ENCODE results near the gene ABHD11.

DNA sequence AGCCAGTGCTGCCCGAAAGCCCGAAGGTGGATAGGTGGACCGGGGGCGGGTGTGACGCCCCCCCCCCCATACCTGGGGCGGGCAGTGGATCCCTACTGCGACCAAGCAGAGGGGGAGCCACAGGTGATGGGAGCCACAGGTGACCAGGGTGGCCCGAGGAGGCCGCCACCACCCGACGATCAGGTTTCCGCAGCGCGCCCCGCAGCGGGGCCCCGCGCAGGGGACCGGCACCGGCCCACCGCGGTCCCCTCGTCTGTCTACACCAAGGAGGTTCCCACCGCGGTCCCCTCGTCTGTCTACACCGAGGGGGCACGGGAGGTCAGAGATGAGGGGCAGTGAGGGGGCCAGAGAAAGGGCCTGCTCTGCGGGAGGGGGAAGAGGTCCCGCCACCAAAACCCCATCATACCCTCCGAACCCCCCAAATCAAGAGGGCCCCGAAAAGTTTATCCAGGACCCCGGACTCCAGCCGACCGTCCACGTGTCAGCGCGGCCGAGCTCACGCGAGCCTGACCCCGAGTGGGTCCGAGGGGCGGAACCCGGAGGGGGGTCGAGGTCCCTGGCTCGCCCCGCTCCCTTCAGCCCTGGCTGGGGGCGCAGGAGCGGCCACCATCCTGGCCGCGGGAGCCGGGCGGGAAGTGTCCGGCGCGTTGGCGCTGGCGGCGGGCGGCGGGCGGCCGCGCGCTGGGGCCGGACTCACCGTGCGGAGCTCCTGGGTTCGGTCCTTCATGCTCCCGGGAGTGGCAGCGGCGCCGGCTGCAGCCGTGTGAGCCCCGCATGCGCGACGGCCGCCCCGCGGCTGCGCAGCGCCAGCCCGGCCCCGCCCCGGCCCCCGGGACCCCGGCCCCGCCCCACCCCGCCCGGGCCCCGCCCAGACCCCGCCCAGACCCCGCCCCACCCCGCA is 19.4 kb downstream of the ABHD11 start, which contains the start of gene STX1A:
- no peak for TF ChIP-seq POLR2AphosphoS5 (IDR thresholded peaks at IDR 0.05; ENCODE audit: low read depth, low read length)
- no peak for TF ChIP-seq TAF1 (IDR thresholded peaks at IDR 0.05; ENCODE audit: low read depth, low read length)
- TF ChIP-seq POLR2A (IDR thresholded peaks at IDR 0.05; ENCODE audit: low read depth, low read length): no peak
- TF ChIP-seq SPI1 (IDR thresholded peaks at IDR 0.05; ENCODE audit: low read depth, low read length): no peak
- no peak for TF ChIP-seq POU2F2 (IDR thresholded peaks at IDR 0.05; ENCODE audit: low read depth, low read length)
- TF ChIP-seq PAX5 (IDR thresholded peaks at IDR 0.05; ENCODE audit: insufficient read depth, low read length, severe bottlenecking): no peak

Data from GM12891 (cell line).